ENCODE measurements around the gene LCMT2. TPM values are rescaled to one million over a fixed set of nuclear protein-coding genes. Genes with fewer than 3 reads are reported as not detected.

Gene LCMT2
- total and polyA plus RNA-seq, 10 of the 15 experiments (the other 5 are each of a cell fraction or from before 2014, with no cell fraction given), result 2.1 to 17.2 (median 14.9) TPM

- TF ChIP-seq CTCF (IDR thresholded peaks at IDR 0.05 in 2 of 3, conservative IDR thresholded peaks at IDR 0.05 in 1 of 3; ENCODE audit: control insufficient read depth in 2 of 3, extremely low read depth in 1 of 3, insufficient read depth in 1 of 3, low read depth in 3 of 3, low read length in 3 of 3) (no peak), BMI1 (IDR thresholded peaks at IDR 0.05; ENCODE audit: borderline replicate concordance) (no peak), NR2F1 (conservative IDR thresholded peaks at IDR 0.05) (peak; percentile 78), ZNF24 (IDR thresholded peaks at IDR 0.05) (no peak), REST (IDR thresholded peaks at IDR 0.05; ENCODE audit: low read depth, low read length) (peak; percentile 60; the same call in 1 of the 2 replicates), GATAD2B (conservative IDR thresholded peaks at IDR 0.05; ENCODE audit: low read depth) (no peak), MEF2B (IDR thresholded peaks at IDR 0.05; ENCODE audit: partially characterized antibody, poor library complexity, severe bottlenecking) (no peak), TCF7 (IDR thresholded peaks at IDR 0.05; ENCODE audit: borderline replicate concordance) (no peak), CHD4 (IDR thresholded peaks at IDR 0.05) (no peak), RFX5 (IDR thresholded peaks at IDR 0.05; ENCODE audit: low read depth, low read length) (no peak)
- TF ChIP-seq, protein P1, sequence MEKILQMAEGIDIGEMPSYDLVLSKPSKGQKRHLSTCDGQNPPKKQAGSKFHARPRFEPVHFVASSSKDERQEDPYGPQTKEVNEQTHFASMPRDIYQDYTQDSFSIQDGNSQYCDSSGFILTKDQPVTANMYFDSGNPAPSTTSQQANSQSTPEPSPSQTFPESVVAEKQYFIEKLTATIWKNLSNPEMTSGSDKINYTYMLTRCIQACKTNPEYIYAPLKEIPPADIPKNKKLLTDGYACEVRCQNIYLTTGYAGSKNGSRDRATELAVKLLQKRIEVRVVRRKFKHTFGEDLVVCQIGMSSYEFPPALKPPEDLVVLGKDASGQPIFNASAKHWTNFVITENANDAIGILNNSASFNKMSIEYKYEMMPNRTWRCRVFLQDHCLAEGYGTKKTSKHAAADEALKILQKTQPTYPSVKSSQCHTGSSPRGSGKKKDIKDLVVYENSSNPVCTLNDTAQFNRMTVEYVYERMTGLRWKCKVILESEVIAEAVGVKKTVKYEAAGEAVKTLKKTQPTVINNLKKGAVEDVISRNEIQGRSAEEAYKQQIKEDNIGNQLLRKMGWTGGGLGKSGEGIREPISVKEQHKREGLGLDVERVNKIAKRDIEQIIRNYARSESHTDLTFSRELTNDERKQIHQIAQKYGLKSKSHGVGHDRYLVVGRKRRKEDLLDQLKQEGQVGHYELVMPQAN (conservative IDR thresholded peaks at IDR 0.05), result 0 out of 2 replicates have a peak, but pooled peaks have one; percentile 32
Measured at GRCh38 chr15:43370310-43370974, 40.1 kb upstream of the LCMT2 start (continued).

All from GM12878 (cell line).